Small intestine (tissue), 16 donors: ENCODE results near the gene ZNF48. TPM values are rescaled to one million over a fixed set of nuclear protein-coding genes. Genes with fewer than 3 reads are reported as not detected.

Experiments used
- DNase-seq, 2 donors: peaks; one replicate each; pipeline versions ENCODE4 v3.0.0 to v3.0.0-alpha.2; 2013
- FAIRE-seq: peaks from 2 replicates; lab custom pipeline; 2012; peaks lifted over from hg19 to GRCh38; lab: Jason Lieb, UNC
- H3K27ac ChIP-seq, 3 donors: one replicate each; pipeline ENCODE4 v1.5.1; 2013; ENCODE audit warnings: low read length in 2 of 3, mild to moderate bottlenecking in 2 of 3, control low read depth in 1 of 3, inconsistent platforms in 1 of 3, low read depth in 1 of 3, moderate library complexity in 1 of 3
- H3K27me3 ChIP-seq, 3 donors: one replicate each; pipeline ENCODE4 v1.6.1; 2013; ENCODE audit warnings: low read length in 3 of 3, inconsistent platforms in 1 of 3; ENCODE audit not compliant: control insufficient read depth in 3 of 3, insufficient read depth in 3 of 3
- H3K36me3 ChIP-seq, 3 donors: one replicate each; pipeline ENCODE4 v1.6.1; 2013; ENCODE audit warnings: low read length in 3 of 3, inconsistent platforms in 1 of 3, low read depth in 1 of 3, mild to moderate bottlenecking in 1 of 3, moderate library complexity in 1 of 3; ENCODE audit not compliant: control insufficient read depth in 3 of 3, insufficient read depth in 2 of 3
- H3K4me1 ChIP-seq, 3 donors: one replicate each; pipeline ENCODE4 v1.6.1; 2013; ENCODE audit warnings: low read length in 2 of 3, inconsistent platforms in 1 of 3, low read depth in 1 of 3, mild to moderate bottlenecking in 1 of 3, moderate library complexity in 1 of 3; ENCODE audit not compliant: control insufficient read depth in 3 of 3, insufficient read depth in 2 of 3
- H3K4me3 ChIP-seq, 3 donors: one replicate each; pipeline ENCODE4 v1.5.1; 2013; ENCODE audit warnings: low read length in 3 of 3, control low read depth in 1 of 3, inconsistent platforms in 1 of 3, low read depth in 1 of 3, mild to moderate bottlenecking in 1 of 3, moderate library complexity in 1 of 3
- H3K9me3 ChIP-seq, 2 donors: one replicate each; pipeline ENCODE4 v1.6.1; 2013; ENCODE audit warnings: low read depth in 1 of 2, low read length in 1 of 2; ENCODE audit not compliant: control insufficient read depth in 2 of 2, insufficient read depth in 1 of 2
- WGBS, 3 donors: extraction: QIAGEN DNeasy Blood & Tissue Kit; methylation state at CpG; one replicate each; pipeline ENCODE4 v1.1.7; 2013; 5-methylcytosine and 5-hydroxymethylcytosine counted together
- long read RNA-seq, 10 donors: transcript quantifications; one replicate each; lab custom pipeline, GENCODE V29; 2026
- polyA plus RNA-seq, 4 donors: library from polyadenylated mRNA; stranded (reverse) in 3 of 4; unstranded in 1 of 4; fragments of 200-250 nt in 3 of 4; fragments of 120-200 nt in 1 of 4; gene quantifications; one replicate each; pipeline versions ENCODE4 v1.2.1 to v1.2.3, GENCODE V29; 2013
- donor health status: healthy with polysubstance abuse.
- donor health status: control.
- donor health status: control.
- donor health status: Bipolar disorder and iron deficiency.
- donor health status: healthy.

ZNF48 gene
- polyA plus RNA-seq, result 1 to 10 TPM; 1.6 to 7.0 (median 3.9) TPM
- long read RNA-seq, donor 1, result 0 reads
- long read RNA-seq, donor 2, partial matches to known transcripts, result 0 of 1 reads
- long read RNA-seq, donor 2, other reads (novel, unspliced or antisense), result 0 of 1 reads
- long read RNA-seq, donor 3, partial matches to known transcripts, result 0 of 4 reads
- long read RNA-seq, donor 3, other reads (novel, unspliced or antisense), result 0 of 4 reads
- long read RNA-seq, donor 4, result 0 reads
- long read RNA-seq, donor 5, partial matches to known transcripts, result 0 of 1 reads
- long read RNA-seq, donor 5, other reads (novel, unspliced or antisense), result 0 of 1 reads
- long read RNA-seq, donor 6, partial matches to known transcripts, result 0 of 9 reads
- long read RNA-seq, donor 6, other reads (novel, unspliced or antisense), result 7 of 9 reads
- long read RNA-seq, donor 7, partial matches to known transcripts, result 0 of 3 reads
- long read RNA-seq, donor 7, other reads (novel, unspliced or antisense), result 0 of 3 reads
- long read RNA-seq, donor 8, result 0 reads
- long read RNA-seq, donor 9, partial matches to known transcripts, result 0 of 1 reads
- long read RNA-seq, donor 9, other reads (novel, unspliced or antisense), result 0 of 1 reads
- long read RNA-seq, donor 10, transcript ZNF48-203 (3 exons, 912 nt), result major isoform, 5 of 13 reads
- long read RNA-seq, donor 10, partial matches to known transcripts, result 6 of 13 reads
- long read RNA-seq, donor 10, other reads (novel, unspliced or antisense), result 0 of 13 reads

- H3K9me3 ChIP-seq, result no peaks in the 10 kb centered on the region
- H3K4me3 ChIP-seq, result peak within 1 kb of the TSS; percentile 73 to 81 (median 77)
- peak within 1 kb of the TSS; percentile 48 to 86 (median 81) for H3K27ac ChIP-seq
- peaks cover 0 to 22% (median 0%) of the 10 kb centered on the region in 3 donors for H3K36me3 ChIP-seq
- DNase-seq (peak; percentile 71 to 94), FAIRE-seq (no peak)
- 0% methylated on average over 43 to 103 of the region's 103 CpGs for WGBS, 3 donors
- peaks cover 0 to 22% (median 2%) of the 10 kb centered on the region in 3 donors for H3K4me1 ChIP-seq
- no peaks in the 10 kb centered on the region for H3K27me3 ChIP-seq
Measured at GRCh38 chr16:30395155-30395991, at the start of gene ZNF48. Gene ZNF48 (plus strand): TSS chr16:30395420. CDS start chr16:30395795, 375 bp downstream.

- Histone ChIP-seq H3K27ac (no peak overlapping the region), H3K36me3 (peaks cover 0 to 19% (median 5%) of the 10 kb centered on the region in 3 donors), H3K27me3 (no peaks in the 10 kb centered on the region), H3K4me1 (peaks cover 0 to 13% (median 2%) of the 10 kb centered on the region in 3 donors), H3K4me3 (no peak overlapping the region), H3K9me3 (no peaks in the 10 kb centered on the region)
- DNase-seq (no peak), FAIRE-seq (no peak)
- 89 to 97% (median 95%) methylated on average over 3 of the region's 3 CpGs for WGBS, 3 donors
Measured at GRCh38 chr16:30346286-30346685, 48.9 kb upstream of the ZNF48 start.

- FAIRE-seq (no peak), DNase-seq (no peak)
- Histone ChIP-seq H3K4me3 (no peak overlapping the region), H3K36me3 (peaks cover 0 to 38% (median 8%) of the 10 kb centered on the region in 3 donors), H3K4me1 (peaks cover 0 to 14% (median 2%) of the 10 kb centered on the region in 3 donors), H3K9me3 (no peaks in the 10 kb centered on the region), H3K27me3 (no peaks in the 10 kb centered on the region), H3K27ac (no peak overlapping the region)
- 96 to 98% (median 97%) methylated on average over 8 of the region's 8 CpGs for WGBS, 3 donors
Measured at GRCh38 chr16:30348113-30348512, 47.1 kb upstream of the ZNF48 start.

GRCh38 chr16:30348929-30349328 is 46.3 kb upstream of the ZNF48 start:
- FAIRE-seq (no peak), DNase-seq (no peak)
- H3K27me3 ChIP-seq, result no peaks in the 10 kb centered on the region
- H3K4me1 ChIP-seq, result peaks cover 2 to 20% (median 2%) of the 10 kb centered on the region in 3 donors
- no peaks in the 10 kb centered on the region for H3K9me3 ChIP-seq
- 95 to 98% (median 97%) methylated on average over 7 of the region's 7 CpGs for WGBS, 3 donors
- no peak overlapping the region for H3K27ac ChIP-seq
- no peak overlapping the region for H3K4me3 ChIP-seq
- peaks cover 0 to 46% (median 11%) of the 10 kb centered on the region in 3 donors for H3K36me3 ChIP-seq

- Histone ChIP-seq H3K4me3 (no peak overlapping the region), H3K27me3 (no peaks in the 10 kb centered on the region), H3K9me3 (no peaks in the 10 kb centered on the region), H3K36me3 (peaks cover 0 to 50% (median 11%) of the 10 kb centered on the region in 3 donors), H3K4me1 (peaks cover 2 to 24% (median 6%) of the 10 kb centered on the region in 3 donors), H3K27ac (no peak overlapping the region)
- no peak for DNase-seq
- 72 to 91% (median 75%) methylated on average over 3 of the region's 3 CpGs for WGBS, 3 donors
- no peak for FAIRE-seq
Measured at GRCh38 chr16:30349675-30350074, 45.5 kb upstream of the ZNF48 start.

GRCh38 chr16:30350134-30350871 is 44.9 kb upstream of the ZNF48 start:
- no peaks in the 10 kb centered on the region for H3K27me3 ChIP-seq

GRCh38 chr16:30351001-30351441 is 44.2 kb upstream of the ZNF48 start:
- peak overlapping the region; percentile 4 to 70 (median 20) for H3K27ac ChIP-seq
- no peak overlapping the region for H3K4me3 ChIP-seq
- 81 to 85% (median 83%) methylated on average over 15 of the region's 15 CpGs for WGBS, 3 donors
- peaks cover 0 to 50% (median 11%) of the 10 kb centered on the region in 3 donors for H3K36me3 ChIP-seq
- peaks cover 2 to 30% (median 6%) of the 10 kb centered on the region in 3 donors for H3K4me1 ChIP-seq
- H3K27me3 ChIP-seq, result no peaks in the 10 kb centered on the region
- FAIRE-seq, result no peak
- no peak for DNase-seq
- H3K9me3 ChIP-seq, result no peaks in the 10 kb centered on the region

More at GRCh38 chr16:30350134-30350871, 44.9 kb upstream of the ZNF48 start:
- DNase-seq (peak; percentile 60 to 75), FAIRE-seq (no peak)
- H3K36me3 ChIP-seq, result peaks cover 0 to 50% (median 11%) of the 10 kb centered on the region in 3 donors
- H3K27ac ChIP-seq, result peak overlapping the region; percentile 4 to 70 (median 20)
- H3K4me3 ChIP-seq, result no peak overlapping the region
- no peaks in the 10 kb centered on the region for H3K9me3 ChIP-seq
- 32 to 56% (median 38%) methylated on average over 3 of the region's 3 CpGs for WGBS, 3 donors
- peaks cover 2 to 24% (median 6%) of the 10 kb centered on the region in 3 donors for H3K4me1 ChIP-seq
